ENCODE measurements around the gene ITGA8.
A peak's percentile ranks its signal among the peaks of the same experiment; 100 is the strongest.

ITGA8 gene

GRCh38 chr10:15725603-15726002 is 5.9 kb upstream of the ITGA8 start:
- in situ Hi-C loops (cut with HindIII; ENCODE audit: low pct_unique_long_range_greater_than_20kb, low sequenced_read_pairs), result no loop called here

GRCh38 chr10:15724683-15725082 is 5.0 kb upstream of the ITGA8 start:
- DNase-seq (ENCODE audit: low read depth in 1 of 2, low spot score in 1 of 2), result no peak
- no peak for TF ChIP-seq JUND (IDR thresholded peaks at IDR 0.05; ENCODE audit: low read depth)
- in situ Hi-C loops (cut with HindIII; ENCODE audit: low pct_unique_long_range_greater_than_20kb, low sequenced_read_pairs), result no loop called here

More at GRCh38 chr10:15725603-15726002, 5.9 kb upstream of the ITGA8 start:
- DNase-seq (ENCODE audit: low read depth in 1 of 2, low spot score in 1 of 2), result peak; percentile 76 to 81
- TF ChIP-seq JUND (IDR thresholded peaks at IDR 0.05; ENCODE audit: low read depth), result no peak

GRCh38 chr10:15723803-15724202 is 4.1 kb upstream of the ITGA8 start:
- no peak for TF ChIP-seq JUND (IDR thresholded peaks at IDR 0.05; ENCODE audit: low read depth)
- in situ Hi-C loops (cut with HindIII; ENCODE audit: low pct_unique_long_range_greater_than_20kb, low sequenced_read_pairs), result no loop called here
- DNase-seq (ENCODE audit: low read depth in 1 of 2, low spot score in 1 of 2), result no peak

- in situ Hi-C loops (cut with HindIII; ENCODE audit: low pct_unique_long_range_greater_than_20kb, low sequenced_read_pairs), result no loop called here
- TF ChIP-seq JUND (IDR thresholded peaks at IDR 0.05; ENCODE audit: low read depth), result no peak
- DNase-seq (ENCODE audit: low read depth in 1 of 2, low spot score in 1 of 2), result no peak
These were observed 1.0 kb upstream of the ITGA8 start for GRCh38 chr10:15720635-15721287.

GRCh38 chr10:15719049-15719898 is 448 bp downstream of the ITGA8 start:
- TF ChIP-seq JUND (IDR thresholded peaks at IDR 0.05; ENCODE audit: low read depth), result no peak
- DNase-seq (ENCODE audit: low read depth in 1 of 2, low spot score in 1 of 2), result no peak
- in situ Hi-C loops (cut with HindIII; ENCODE audit: low pct_unique_long_range_greater_than_20kb, low sequenced_read_pairs), result no loop called here

GRCh38 chr10:15718694-15719048 is 1.1 kb downstream of the ITGA8 start:
- TF ChIP-seq JUND (IDR thresholded peaks at IDR 0.05; ENCODE audit: low read depth), result no peak
- in situ Hi-C loops (cut with HindIII; ENCODE audit: low pct_unique_long_range_greater_than_20kb, low sequenced_read_pairs), result no loop called here
- DNase-seq (ENCODE audit: low read depth in 1 of 2, low spot score in 1 of 2), result no peak

- in situ Hi-C loops (cut with HindIII; ENCODE audit: low pct_unique_long_range_greater_than_20kb, low sequenced_read_pairs), result no loop called here
- no peak for TF ChIP-seq JUND (IDR thresholded peaks at IDR 0.05; ENCODE audit: low read depth)
- peak in 1 of 2 experiments; percentile 25 for DNase-seq (ENCODE audit: low read depth in 1 of 2, low spot score in 1 of 2)
These were observed 4.0 kb downstream of the ITGA8 start for GRCh38 chr10:15715619-15716227.

GRCh38 chr10:15714847-15715246 is 4.9 kb downstream of the ITGA8 start:
- no peak for TF ChIP-seq JUND (IDR thresholded peaks at IDR 0.05; ENCODE audit: low read depth)
- in situ Hi-C loops (cut with HindIII; ENCODE audit: low pct_unique_long_range_greater_than_20kb, low sequenced_read_pairs), result no loop called here
- DNase-seq (ENCODE audit: low read depth in 1 of 2, low spot score in 1 of 2), result no peak

- no peak for TF ChIP-seq JUND (IDR thresholded peaks at IDR 0.05; ENCODE audit: low read depth)
- no peak for DNase-seq (ENCODE audit: low read depth in 1 of 2, low spot score in 1 of 2)
- in situ Hi-C loops (cut with HindIII; ENCODE audit: low pct_unique_long_range_greater_than_20kb, low sequenced_read_pairs), result no loop called here
These were observed 6.8 kb downstream of the ITGA8 start for GRCh38 chr10:15712883-15713282.

- in situ Hi-C loops (cut with HindIII; ENCODE audit: low pct_unique_long_range_greater_than_20kb, low sequenced_read_pairs), result no loop called here
- no peak for TF ChIP-seq JUND (IDR thresholded peaks at IDR 0.05; ENCODE audit: low read depth)
These were observed 9.3 kb downstream of the ITGA8 start for GRCh38 chr10:15710455-15710854.

GRCh38 chr10:15705298-15705697 is 14.4 kb downstream of the ITGA8 start:
- no peak for TF ChIP-seq JUND (IDR thresholded peaks at IDR 0.05; ENCODE audit: low read depth)
- no peak for DNase-seq (ENCODE audit: low read depth in 1 of 2, low spot score in 1 of 2)
- in situ Hi-C loops (cut with HindIII; ENCODE audit: low pct_unique_long_range_greater_than_20kb, low sequenced_read_pairs), result no loop called here

More at GRCh38 chr10:15710455-15710854, 9.3 kb downstream of the ITGA8 start:
- DNase-seq (ENCODE audit: low read depth in 1 of 2, low spot score in 1 of 2), result no peak

- DNase-seq (ENCODE audit: low read depth in 1 of 2, low spot score in 1 of 2), result no peak
- no peak for TF ChIP-seq JUND (IDR thresholded peaks at IDR 0.05; ENCODE audit: low read depth)
- in situ Hi-C loops (cut with HindIII; ENCODE audit: low pct_unique_long_range_greater_than_20kb, low sequenced_read_pairs), result no loop called here
These were observed 15.1 kb downstream of the ITGA8 start for GRCh38 chr10:15704581-15704968.
